Kidney epithelial cell (primary cell): ENCODE results near the gene GDI2. TPM values are rescaled to one million over a fixed set of nuclear protein-coding genes. Genes with fewer than 3 reads are reported as not detected.

Source experiments
- DNase-seq: peaks from one replicate; pipeline ENCODE4 v3.0.0-alpha.2; 2010; ENCODE audit warnings: low read depth
- H3K27me3 ChIP-seq: 2 replicates; pipeline ENCODE4 v1.6.0; 2011; ENCODE audit warnings: low read length; ENCODE audit not compliant: control insufficient read depth, insufficient read depth
- H3K36me3 ChIP-seq: 2 replicates; pipeline ENCODE4 v1.5.1; 2011; ENCODE audit warnings: low read length; ENCODE audit not compliant: control insufficient read depth, insufficient read depth
- H3K4me3 ChIP-seq: 2 replicates; pipeline ENCODE4 v1.5.1; 2011; ENCODE audit warnings: low read depth, mild to moderate bottlenecking, control low read depth, low read length
- total RNA-seq: library from RNA; depleted of rRNA; stranded (reverse); fragments of >200 nt; gene quantifications from 2 replicates; pipeline ENCODE4 v1.2.3, GENCODE V29; 2015
- TF ChIP-seq, protein P1 (sequence below): IDR thresholded peaks from 2 replicates; pipeline ENCODE4 v1.5.1; 2011; ENCODE audit warnings: mild to moderate bottlenecking, moderate library complexity, low read length, control low read depth, inconsistent platforms; ENCODE audit not compliant: insufficient read depth, poor library complexity, severe bottlenecking

GDI2 gene
- total RNA-seq, 1 donor from 2014 or later, result 328 TPM

DNA sequence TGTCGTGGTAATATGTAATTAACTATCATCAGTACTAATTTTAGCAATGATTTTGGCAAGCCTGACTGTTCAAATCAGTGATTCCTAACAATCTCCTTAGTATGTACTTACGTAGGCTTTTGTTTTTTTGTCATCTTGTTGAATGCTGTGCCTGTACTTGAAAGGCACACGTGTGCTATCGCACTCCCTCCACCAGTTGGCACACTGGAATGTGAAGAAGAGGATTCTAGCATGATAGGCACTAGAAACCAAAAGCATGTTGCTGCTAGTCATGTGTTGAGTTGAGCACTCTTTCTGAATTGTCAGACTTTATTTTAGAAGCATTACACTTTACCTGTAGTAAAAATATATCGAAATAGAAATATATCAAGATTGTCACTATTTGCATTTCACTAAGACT, 69.5 kb downstream of the GDI2 start:
- TF ChIP-seq, protein P1, sequence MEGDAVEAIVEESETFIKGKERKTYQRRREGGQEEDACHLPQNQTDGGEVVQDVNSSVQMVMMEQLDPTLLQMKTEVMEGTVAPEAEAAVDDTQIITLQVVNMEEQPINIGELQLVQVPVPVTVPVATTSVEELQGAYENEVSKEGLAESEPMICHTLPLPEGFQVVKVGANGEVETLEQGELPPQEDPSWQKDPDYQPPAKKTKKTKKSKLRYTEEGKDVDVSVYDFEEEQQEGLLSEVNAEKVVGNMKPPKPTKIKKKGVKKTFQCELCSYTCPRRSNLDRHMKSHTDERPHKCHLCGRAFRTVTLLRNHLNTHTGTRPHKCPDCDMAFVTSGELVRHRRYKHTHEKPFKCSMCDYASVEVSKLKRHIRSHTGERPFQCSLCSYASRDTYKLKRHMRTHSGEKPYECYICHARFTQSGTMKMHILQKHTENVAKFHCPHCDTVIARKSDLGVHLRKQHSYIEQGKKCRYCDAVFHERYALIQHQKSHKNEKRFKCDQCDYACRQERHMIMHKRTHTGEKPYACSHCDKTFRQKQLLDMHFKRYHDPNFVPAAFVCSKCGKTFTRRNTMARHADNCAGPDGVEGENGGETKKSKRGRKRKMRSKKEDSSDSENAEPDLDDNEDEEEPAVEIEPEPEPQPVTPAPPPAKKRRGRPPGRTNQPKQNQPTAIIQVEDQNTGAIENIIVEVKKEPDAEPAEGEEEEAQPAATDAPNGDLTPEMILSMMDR, result no peak
- no peaks in the 10 kb centered on the region for H3K27me3 ChIP-seq
- no peak for DNase-seq
- peaks cover 2% of the 10 kb centered on the region for H3K36me3 ChIP-seq
- no peak overlapping the region for H3K4me3 ChIP-seq

DNA sequence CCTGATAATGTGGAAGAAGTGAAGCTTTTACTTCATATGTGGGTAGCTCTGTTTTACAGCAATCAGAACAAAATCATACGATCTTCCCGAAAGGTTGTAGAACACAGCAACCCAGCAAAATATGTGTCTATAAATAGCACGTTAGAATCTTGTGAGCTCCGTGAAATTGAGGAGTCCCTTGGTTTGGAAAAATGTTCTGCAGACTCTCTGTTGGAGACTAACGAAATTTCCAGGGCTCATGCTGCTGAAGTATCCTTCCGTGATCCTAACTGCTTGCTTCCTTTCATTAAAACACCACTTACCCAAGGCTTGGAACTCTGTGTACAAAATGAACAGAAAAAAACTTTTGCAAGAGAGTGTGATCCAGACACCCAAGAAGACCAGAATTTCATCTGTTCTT, 71.1 kb downstream of the GDI2 start:
- H3K4me3 ChIP-seq, result no peak overlapping the region
- H3K27me3 ChIP-seq, result no peaks in the 10 kb centered on the region
- TF ChIP-seq, protein P1, result no peak
- H3K36me3 ChIP-seq, result peaks cover 2% of the 10 kb centered on the region
- DNase-seq, result no peak

DNA sequence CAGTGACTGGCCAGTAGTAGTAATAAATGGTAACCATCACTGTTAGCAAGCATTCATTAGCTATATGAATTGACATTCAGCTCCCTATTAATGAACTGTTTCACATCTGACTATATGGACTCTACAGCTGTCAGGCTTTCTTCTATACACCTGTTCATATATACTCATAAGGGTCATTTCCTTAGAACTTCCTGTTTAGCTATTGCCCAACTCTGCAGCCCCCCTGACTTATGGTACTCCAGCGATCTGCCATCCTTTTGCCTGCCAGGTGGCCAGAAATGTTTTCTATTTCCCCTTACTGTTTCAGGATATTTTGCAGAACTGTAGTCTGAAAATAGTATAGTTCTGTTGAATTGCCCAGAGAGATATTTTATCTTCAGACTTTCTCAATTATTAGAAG, 72.0 kb downstream of the GDI2 start:
- TF ChIP-seq, protein P1, result no peak
- Histone ChIP-seq H3K36me3 (peaks cover 2% of the 10 kb centered on the region), H3K4me3 (no peak overlapping the region), H3K27me3 (no peaks in the 10 kb centered on the region)
- DNase-seq, result no peak

DNA sequence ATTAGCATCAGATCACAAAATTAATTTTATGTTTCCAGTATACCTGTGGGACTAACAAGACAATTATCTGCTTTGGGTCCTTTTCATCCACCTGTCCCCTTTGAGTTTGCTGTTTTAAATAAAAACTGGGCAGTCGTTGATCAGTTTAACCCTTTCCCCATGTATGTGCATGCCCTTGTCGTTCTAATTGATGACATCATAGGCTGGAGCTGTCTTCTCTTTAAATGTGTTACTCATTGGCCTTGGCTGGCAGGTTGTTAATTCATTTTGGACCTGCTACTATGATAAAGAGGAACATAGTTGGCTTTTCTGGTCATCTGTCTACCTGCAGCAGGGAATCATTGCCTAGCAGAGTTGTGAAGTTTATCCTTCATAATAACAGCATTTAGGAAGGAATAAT, 74.8 kb downstream of the GDI2 start:
- no peak for DNase-seq
- peaks cover 2% of the 10 kb centered on the region for H3K36me3 ChIP-seq
- no peaks in the 10 kb centered on the region for H3K27me3 ChIP-seq
- TF ChIP-seq, protein P1, result no peak
- no peak overlapping the region for H3K4me3 ChIP-seq

DNA sequence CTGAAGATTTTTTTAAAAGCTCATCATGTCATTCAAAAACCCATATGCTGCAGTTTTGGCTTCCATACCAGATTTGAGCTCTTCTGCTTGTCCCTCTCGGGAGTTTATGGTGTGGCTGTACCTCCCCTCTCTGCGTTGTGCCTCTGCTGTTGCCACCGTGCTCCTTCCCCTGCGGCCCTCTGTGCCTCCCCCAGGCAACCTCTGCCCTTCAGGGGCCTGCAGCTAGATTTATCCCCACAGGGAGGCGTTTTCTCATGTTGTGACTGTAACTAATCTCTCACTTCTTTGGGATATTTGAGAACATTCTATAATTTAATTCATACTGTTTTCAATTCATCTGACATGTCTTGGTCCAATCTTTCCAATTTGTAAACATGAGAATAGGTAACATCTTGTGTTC, 75.9 kb downstream of the GDI2 start:
- no peak overlapping the region for H3K4me3 ChIP-seq
- peaks cover 2% of the 10 kb centered on the region for H3K36me3 ChIP-seq
- DNase-seq, result no peak
- TF ChIP-seq, protein P1, result no peak
- no peaks in the 10 kb centered on the region for H3K27me3 ChIP-seq

DNA sequence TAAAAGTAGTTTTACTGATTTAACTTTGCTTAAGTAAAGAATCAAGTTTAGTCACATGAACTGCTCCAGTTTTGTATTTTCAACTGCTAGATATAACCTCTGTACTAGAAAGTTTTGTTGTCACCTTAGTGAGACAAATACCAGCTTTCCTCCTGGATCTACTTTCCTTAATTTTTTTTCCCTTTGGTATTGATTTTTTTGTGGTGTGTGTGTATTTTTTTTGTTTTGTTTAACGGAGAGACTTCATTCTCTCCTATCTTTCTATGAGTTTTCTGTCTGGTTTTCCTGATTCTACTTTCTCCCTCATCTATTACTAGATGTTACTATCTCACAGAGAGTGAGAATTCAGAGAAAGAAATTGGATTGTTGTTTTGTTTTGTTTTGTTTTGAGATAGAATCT, 76.6 kb downstream of the GDI2 start:
- no peak for DNase-seq
- Histone ChIP-seq H3K36me3 (no peaks in the 10 kb centered on the region), H3K27me3 (no peaks in the 10 kb centered on the region), H3K4me3 (no peak overlapping the region)
- TF ChIP-seq, protein P1, result no peak
